ENCODE data around the gene PCNX1.

GRCh38 chr14:70887737-70888499, 19.3 kb upstream of the PCNX1 start:
- TF ChIP-seq EZH2 (IDR thresholded peaks at IDR 0.05; ENCODE audit: low read length, unreplicated experiment) = no peak
- TF ChIP-seq, protein P1, sequence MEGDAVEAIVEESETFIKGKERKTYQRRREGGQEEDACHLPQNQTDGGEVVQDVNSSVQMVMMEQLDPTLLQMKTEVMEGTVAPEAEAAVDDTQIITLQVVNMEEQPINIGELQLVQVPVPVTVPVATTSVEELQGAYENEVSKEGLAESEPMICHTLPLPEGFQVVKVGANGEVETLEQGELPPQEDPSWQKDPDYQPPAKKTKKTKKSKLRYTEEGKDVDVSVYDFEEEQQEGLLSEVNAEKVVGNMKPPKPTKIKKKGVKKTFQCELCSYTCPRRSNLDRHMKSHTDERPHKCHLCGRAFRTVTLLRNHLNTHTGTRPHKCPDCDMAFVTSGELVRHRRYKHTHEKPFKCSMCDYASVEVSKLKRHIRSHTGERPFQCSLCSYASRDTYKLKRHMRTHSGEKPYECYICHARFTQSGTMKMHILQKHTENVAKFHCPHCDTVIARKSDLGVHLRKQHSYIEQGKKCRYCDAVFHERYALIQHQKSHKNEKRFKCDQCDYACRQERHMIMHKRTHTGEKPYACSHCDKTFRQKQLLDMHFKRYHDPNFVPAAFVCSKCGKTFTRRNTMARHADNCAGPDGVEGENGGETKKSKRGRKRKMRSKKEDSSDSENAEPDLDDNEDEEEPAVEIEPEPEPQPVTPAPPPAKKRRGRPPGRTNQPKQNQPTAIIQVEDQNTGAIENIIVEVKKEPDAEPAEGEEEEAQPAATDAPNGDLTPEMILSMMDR (conservative IDR thresholded peaks at IDR 0.05; ENCODE audit: low read depth, low read length) = no peak
